NCI-H2029 (cell line): ENCODE data around the gene MEIS3.

Experiments used
- DNase-seq: peaks from one replicate; lab custom pipeline; 2025; lab: John Stamatoyannopoulos, UW

Gene MEIS3

DNA sequence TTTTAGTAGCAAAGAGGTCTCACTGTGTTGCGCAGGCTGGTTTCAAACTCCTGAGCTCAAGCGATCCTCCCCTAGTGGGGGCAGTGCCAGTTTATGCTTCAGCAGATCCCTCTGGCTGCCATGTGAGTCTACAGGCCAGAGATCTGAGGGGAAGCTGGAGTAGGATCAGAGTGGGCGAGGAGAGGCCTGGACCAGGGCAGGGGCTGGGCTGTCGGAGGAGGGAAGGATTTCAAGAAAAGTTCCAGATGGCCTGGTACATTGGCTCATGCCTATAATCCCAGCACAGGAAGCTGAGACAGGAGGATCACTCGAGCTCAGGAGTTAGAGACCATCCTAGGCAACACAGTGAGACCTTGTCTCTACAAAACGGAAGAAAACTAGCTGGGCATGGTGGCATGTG, 60.4 kb downstream of the MEIS3 start:
- no peak for DNase-seq

DNA sequence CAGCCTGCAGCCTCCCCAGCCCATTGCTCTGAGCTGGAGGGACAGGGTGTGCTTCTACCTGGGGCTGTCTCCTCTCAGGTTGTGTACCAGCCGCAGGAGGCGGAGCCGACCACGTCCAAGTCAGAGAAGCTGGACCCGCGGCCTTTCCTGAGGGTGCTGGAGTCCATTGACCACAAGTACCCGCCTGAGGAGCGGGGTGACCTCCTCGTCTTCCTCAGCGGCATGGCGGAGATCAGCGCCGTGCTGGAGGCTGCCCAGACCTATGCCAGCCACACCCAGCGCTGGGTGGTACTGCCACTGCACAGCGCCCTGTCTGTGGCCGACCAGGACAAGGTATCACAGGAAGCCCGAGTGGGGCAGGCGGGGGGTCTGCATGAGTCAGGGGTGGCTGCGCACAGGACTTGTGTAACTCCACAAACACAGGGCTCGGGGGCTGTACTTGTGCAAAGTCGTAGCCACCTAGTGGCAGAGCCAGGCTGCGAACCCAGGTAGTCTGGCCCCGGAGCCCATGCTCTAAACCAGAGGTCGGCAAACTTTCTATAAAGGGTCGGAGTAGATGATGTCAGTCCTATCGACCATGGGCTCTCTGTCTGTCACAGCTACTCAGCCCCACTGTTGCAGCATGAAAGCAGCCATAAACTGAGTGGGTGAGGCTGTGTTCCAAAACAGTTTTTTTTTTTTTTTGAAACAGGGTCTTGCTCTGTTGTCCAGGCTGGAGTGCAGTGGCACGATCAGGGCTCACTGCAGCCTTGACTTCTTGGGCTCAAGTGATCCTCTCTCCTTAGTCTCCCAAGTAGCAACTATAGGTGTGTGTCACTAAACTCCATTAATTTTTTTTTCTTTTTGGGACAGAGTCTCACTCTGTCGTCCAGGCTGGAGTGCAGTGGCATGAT, 61.3 kb downstream of the MEIS3 start:
- no peak for DNase-seq

DNA sequence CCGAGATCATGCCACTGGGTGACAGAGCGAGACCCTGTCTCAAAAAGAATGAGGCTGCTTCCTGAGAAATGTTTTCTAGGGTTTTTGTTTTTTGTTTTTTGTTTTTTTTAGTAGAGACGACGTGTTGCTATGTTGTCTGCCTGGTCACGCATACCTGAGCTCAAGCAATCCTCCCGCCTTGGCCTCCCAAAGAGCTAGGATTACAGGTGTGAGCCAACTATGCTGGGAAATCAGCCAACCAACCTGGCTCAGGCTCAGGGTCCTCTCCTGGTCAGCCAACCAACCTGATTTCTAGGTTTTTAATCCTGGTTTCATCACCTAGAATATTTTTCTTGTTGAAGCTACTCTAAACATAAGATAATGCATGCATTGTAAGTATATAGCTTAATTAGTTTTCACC, 62.4 kb downstream of the MEIS3 start:
- DNase-seq, result peak; percentile 42

DNA sequence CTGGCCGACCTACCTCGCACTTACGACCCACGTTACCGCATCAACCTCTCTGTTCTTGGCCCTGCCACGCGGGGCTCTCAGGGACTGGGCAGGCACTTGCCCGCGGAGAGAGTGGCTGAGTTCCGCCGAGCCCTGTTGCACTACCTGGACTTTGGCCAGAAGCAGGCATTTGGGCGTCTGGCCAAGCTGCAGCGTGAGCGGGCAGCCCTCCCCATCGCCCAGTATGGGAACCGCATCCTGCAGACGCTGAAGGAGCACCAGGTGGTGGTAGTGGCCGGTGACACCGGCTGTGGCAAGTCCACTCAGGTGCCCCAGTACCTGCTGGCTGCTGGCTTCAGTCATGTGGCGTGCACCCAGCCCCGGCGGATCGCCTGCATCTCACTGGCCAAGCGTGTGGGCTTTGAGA, 66.0 kb downstream of the MEIS3 start:
- DNase-seq, result peak; percentile 86
